Activated CD8-positive, alpha-beta memory T cell treated with anti-CD3 and anti-CD28 coated beads for 1 hour (primary cell): Measurements from ENCODE around the gene FANCM.
"Not testable (repeated sequence)": the region's sequence is repeated elsewhere in the genome, so short reads cannot be mapped to it uniquely, and the experiment has no call there.

Experiments used
- DNase-seq, 2 donors: peaks; one replicate each; pipeline ENCODE4 v3.0.0-alpha.2; 2020; ENCODE audit warnings: low read depth in 1 of 2; ENCODE audit errors: extremely low read depth in 1 of 2

The FANCM gene

GRCh38 chr14:45136399-45136798 lies 669 bp downstream of the FANCM start:
- no peak for DNase-seq

DNA sequence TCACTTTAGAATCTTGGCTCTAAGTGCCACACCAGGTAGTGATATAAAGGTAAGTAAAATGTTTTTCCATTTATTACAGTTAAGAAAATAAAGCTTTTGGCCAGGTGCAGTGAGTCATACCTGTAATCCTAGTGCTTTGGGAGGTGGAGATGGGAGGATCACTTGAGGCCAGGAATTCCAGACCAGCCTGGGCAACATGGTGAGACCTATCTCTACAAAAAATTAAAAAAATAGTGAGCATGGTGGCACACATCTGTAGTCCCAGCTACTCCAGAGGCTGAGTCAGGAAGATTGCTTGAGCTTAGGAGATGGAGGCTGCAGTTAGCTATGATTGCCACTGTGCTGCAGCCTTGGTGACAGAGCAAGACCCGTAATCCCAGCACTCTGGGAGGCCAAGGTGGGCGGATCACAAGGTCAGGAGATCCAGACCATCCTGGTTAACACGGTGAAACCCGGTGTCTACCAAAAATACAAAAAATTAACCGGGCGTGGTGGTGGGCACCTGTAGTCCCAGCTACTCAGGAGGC lies 5.0 kb downstream of the FANCM start:
- DNase-seq, result no peak

DNA sequence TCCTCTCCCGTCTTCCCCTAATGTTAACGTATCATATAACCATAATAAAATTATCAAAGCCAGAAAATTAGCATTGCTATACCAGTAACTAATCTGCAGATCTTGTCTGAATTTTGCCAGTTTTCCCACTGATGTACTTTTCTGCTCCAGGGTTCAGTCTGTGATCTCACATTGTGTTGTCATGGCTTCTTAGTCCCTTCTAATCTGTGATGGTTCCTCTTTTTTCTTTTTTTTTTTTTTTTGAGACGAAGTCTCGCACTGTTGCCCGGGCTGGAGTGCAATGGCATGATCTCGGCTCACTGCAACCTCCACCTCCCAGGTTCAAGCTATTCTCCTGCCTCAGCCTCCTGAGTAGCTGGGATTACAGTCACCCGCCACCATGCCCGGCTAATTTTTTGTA lies 6.4 kb downstream of the FANCM start:
- DNase-seq, result not testable (repeated sequence)

DNA sequence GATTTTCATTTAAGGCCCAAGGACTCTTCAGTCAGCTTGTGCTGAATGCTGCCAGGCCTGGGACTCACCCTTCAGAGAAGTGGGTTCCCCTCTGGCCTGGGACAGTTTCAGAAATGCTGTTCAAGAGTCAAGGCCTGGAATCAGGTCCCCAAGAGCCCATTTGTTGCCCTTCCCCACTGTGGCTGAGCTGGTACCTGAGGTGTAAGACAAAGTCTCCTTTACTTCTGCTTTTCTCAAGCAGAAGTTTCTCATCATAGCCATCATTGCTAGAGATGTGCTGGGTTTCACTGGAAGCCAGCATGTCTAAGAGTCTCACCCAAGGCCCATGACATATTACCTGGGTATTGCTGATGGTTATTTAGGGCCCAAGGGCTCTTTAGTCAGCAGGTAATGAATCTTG lies 8.9 kb downstream of the FANCM start:
- no peak for DNase-seq

DNA sequence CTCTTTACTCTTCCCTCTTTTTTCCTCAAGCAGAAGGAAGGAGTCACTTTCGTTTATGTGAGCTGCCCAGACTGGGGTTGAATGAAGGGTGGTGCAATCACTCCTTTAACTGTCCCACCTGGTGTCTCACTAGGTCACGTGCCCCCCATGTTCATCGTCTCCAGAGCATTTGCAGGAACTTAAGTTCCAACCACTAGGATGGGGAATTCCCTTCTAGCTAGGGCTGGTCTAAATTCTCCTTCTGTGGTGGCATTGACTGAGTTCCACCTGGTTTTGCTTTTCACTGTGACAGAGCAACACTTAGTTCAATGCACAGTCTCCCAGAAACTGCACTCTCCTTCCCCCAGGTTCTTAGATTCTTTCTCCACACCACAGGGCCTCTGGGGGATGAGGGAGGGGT lies 9.5 kb downstream of the FANCM start:
- no peak for DNase-seq

- no peak for DNase-seq
Observed at GRCh38 chr14:45149602-45150001, 13.9 kb downstream of the FANCM start.

GRCh38 chr14:45150386-45150890 lies 14.7 kb downstream of the FANCM start:
- DNase-seq, result no peak

GRCh38 chr14:45156067-45156466 lies 20.3 kb downstream of the FANCM start:
- DNase-seq, result no peak

- DNase-seq, result no peak
Observed at GRCh38 chr14:45169906-45170305, 34.2 kb downstream of the FANCM start.

- DNase-seq, result no peak
Observed at GRCh38 chr14:45177076-45177475, 41.3 kb downstream of the FANCM start.

DNA sequence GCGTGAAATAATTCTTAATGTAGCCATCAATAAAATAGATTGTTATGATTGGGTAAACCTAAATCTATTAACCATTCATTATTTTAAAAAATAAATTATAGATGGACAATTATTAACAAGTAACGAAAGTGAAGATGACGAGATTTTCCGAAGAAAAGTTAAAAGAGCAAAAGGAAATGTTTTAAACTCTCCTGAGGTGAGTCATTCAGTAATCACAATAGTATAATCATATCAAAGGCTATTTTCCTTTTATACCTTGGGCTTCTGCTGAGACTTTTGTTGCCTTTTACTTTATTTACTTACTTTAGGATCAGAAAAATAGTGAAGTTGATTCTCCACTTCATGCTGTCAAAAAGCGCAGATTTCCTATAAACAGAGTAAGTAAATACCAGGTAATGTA lies 45.6 kb downstream of the FANCM start:
- no peak for DNase-seq

DNA sequence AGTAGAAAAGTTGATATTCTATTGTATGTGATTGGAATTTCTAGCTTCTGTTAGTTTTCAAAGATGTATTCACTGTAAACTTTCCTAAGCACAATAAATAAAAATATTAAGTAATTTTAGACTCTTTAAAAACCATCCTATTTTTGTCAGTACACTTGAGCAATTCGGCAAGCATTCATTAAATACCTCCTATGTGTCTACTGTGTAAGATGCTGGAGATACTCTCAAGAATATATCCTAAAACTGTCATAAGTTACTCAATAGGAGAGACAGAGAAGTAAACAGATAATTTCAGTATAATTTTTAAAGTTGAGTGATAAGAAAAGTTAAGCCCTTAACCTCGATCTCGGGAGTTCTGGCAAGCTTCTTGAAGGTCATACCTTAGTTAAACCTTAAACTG lies 46.1 kb downstream of the FANCM start:
- no peak for DNase-seq

- no peak for DNase-seq
Observed at GRCh38 chr14:45185100-45185814, 49.5 kb downstream of the FANCM start.

GRCh38 chr14:45194964-45195363 lies 59.2 kb downstream of the FANCM start:
- no peak for DNase-seq

DNA sequence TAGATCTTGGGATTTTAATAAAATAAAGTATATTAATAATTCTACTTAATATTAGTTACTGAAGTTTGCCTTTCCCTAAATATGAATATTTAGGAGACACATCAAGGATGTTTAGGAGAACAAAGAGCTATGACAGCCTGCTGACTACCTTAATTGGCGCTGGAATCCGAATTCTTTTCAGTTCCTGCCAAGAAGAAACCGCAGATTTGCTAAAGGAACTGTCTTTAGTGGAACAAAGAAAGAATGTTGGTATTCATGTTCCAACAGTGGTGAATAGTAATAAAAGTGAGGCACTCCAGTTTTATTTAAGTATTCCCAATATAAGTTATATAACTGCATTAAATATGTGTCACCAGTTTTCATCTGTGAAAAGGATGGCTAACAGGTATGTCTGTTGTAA lies 62.8 kb downstream of the FANCM start:
- no peak for DNase-seq

DNA sequence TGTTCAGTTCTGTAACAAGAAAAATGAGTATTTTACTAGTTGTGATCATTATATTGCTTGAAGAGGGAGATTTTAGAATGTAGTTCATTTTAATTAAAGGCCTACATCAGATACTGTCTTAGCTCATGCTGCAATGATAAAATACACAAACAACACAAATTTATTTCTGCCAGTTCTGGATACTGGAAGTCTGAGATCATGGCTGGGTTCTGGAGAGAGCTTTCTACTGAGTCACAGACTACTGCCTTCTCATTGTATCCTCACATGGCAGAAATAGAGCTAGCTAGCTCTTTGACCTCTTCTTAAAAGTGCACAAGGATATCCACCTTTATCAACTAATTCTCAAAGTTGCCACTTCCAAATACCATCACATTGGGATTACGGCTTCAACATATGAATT lies 63.5 kb downstream of the FANCM start:
- DNase-seq, result no peak

DNA sequence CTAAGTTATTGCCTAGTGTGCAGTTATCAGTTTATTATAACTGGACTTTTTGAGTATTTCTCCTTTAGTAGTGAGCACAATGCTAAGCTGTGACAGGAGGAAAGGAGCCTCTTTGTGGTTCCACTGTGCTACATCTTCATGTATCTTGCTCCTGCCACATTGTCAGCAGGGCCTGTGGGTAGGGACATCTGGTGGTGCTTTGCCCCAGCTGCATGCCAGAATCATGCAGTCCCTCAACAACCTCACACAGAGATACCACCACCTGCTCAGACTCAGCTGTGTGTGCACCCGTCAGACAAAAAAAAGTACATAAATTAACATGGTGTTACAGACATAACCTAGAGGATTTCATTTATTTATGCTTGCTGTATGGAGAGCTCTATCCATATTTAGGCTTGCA lies 66.2 kb downstream of the FANCM start:
- no peak for DNase-seq

GRCh38 chr14:45204241-45204640 lies 68.5 kb downstream of the FANCM start:
- DNase-seq, result no peak

GRCh38 chr14:45210159-45210558 lies 74.4 kb downstream of the FANCM start:
- no peak for DNase-seq

DNA sequence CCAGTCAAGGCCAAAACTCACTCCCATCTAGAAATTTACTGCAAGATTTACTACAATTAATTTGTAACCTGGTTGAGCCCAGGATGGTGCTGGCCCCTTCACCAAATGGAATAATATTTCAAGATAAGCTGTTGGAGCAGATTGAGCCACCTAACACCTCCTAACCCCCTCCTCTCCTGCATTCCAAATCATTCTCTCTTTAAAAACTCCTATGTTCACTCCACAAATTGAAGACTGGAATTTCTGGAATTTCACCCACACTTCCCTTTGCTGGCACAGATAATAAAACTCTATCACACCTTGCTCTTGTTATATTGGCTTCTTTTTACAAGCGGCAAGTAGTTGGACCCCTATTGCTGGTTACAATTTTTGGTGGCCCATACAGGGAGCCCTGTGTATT lies 75.6 kb downstream of the FANCM start:
- DNase-seq, result no peak

DNA sequence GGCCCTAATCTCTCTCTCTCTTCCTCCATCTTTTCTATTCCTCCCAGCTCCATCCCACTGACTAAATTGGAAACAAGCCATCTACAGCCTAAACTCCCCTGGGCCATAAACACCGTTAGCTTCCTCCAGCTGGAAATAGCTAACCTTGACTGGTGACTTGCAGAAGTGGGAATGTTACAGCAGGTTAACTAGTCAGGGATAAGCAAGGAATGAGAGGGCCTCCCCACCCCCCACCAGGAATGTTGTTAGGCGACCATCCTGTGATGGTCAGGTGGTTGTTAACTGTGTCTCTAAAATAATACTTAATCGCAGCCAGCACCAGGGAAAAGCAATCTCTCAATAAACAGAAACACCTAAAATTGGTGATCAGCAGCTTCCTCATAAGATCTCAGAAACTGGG lies 76.5 kb downstream of the FANCM start:
- no peak for DNase-seq

GRCh38 chr14:45213716-45214115 lies 78.0 kb downstream of the FANCM start:
- not testable (repeated sequence) for DNase-seq

- DNase-seq, result not testable (repeated sequence)
Observed at GRCh38 chr14:45214341-45214740, 78.6 kb downstream of the FANCM start.
